HUES6 (cell line): ENCODE data around the gene PIGU.

ENCODE experiments used
- H3K27ac ChIP-seq: 2 replicates; pipeline ENCODE4 v1.7.0; 2013; ENCODE audit warnings: low read depth, mild to moderate bottlenecking, low read length, inconsistent platforms
- H3K27me3 ChIP-seq: 2 replicates; pipeline ENCODE4 v1.6.1; 2013; ENCODE audit warnings: low read length; ENCODE audit not compliant: control insufficient read depth, insufficient read depth
- H3K36me3 ChIP-seq: 2 replicates; pipeline ENCODE4 v1.6.1; 2013; ENCODE audit warnings: low read length; ENCODE audit not compliant: control insufficient read depth, insufficient read depth
- H3K4me1 ChIP-seq: 2 replicates; pipeline ENCODE4 v1.6.1; 2013; ENCODE audit warnings: low read length; ENCODE audit not compliant: control insufficient read depth, insufficient read depth
- H3K4me3 ChIP-seq: 2 replicates; pipeline ENCODE4 v1.5.1; 2013; ENCODE audit warnings: low read depth, low read length
- H3K9ac ChIP-seq: one replicate; pipeline ENCODE4 v1.6.1; 2013; ENCODE audit warnings: mild to moderate bottlenecking, low read length
- H3K9me3 ChIP-seq: 2 replicates; pipeline ENCODE4 v1.6.1; 2013; ENCODE audit warnings: low read depth, low read length; ENCODE audit not compliant: control insufficient read depth, insufficient read depth

PIGU gene

GRCh38 chr20:34651200-34651599 lies 25.7 kb downstream of the PIGU start:
- Histone ChIP-seq H3K36me3 (peaks cover 12% of the 10 kb centered on the region; the same call in 1 of the 2 replicates), H3K4me3 (no peak overlapping the region), H3K4me1 (no peaks in the 10 kb centered on the region), H3K9me3 (no peaks in the 10 kb centered on the region), H3K9ac (no peak overlapping the region), H3K27me3 (no peaks in the 10 kb centered on the region), H3K27ac (no peak overlapping the region)

- H3K9ac ChIP-seq = no peak overlapping the region
- H3K9me3 ChIP-seq = no peaks in the 10 kb centered on the region
- peaks cover 8% of the 10 kb centered on the region for H3K36me3 ChIP-seq
- no peak overlapping the region for H3K27ac ChIP-seq
- H3K4me1 ChIP-seq = no peaks in the 10 kb centered on the region
- no peaks in the 10 kb centered on the region for H3K27me3 ChIP-seq
- H3K4me3 ChIP-seq = no peak overlapping the region
These were observed 29.2 kb downstream of the PIGU start for GRCh38 chr20:34647737-34648136.

- Histone ChIP-seq H3K27ac (no peak overlapping the region), H3K9ac (no peak overlapping the region), H3K36me3 (no peaks in the 10 kb centered on the region; the same call in 1 of the 2 replicates), H3K9me3 (no peaks in the 10 kb centered on the region), H3K4me1 (no peaks in the 10 kb centered on the region), H3K4me3 (no peak overlapping the region), H3K27me3 (no peaks in the 10 kb centered on the region)
These were observed 31.9 kb downstream of the PIGU start for GRCh38 chr20:34644951-34645350.

- Histone ChIP-seq H3K9me3 (no peaks in the 10 kb centered on the region), H3K4me3 (no peak overlapping the region), H3K27me3 (no peaks in the 10 kb centered on the region), H3K4me1 (no peaks in the 10 kb centered on the region), H3K27ac (no peak overlapping the region), H3K36me3 (no peaks in the 10 kb centered on the region; the same call in 1 of the 2 replicates), H3K9ac (no peak overlapping the region)
These were observed 32.5 kb downstream of the PIGU start for GRCh38 chr20:34644345-34644744.

- no peaks in the 10 kb centered on the region for H3K27me3 ChIP-seq
- no peaks in the 10 kb centered on the region; the same call in 1 of the 2 replicates for H3K36me3 ChIP-seq
- H3K9ac ChIP-seq = no peak overlapping the region
- no peak overlapping the region for H3K4me3 ChIP-seq
- no peak overlapping the region for H3K27ac ChIP-seq
- no peaks in the 10 kb centered on the region for H3K4me1 ChIP-seq
- no peaks in the 10 kb centered on the region for H3K9me3 ChIP-seq
These were observed 33.0 kb downstream of the PIGU start for GRCh38 chr20:34643928-34644327.

GRCh38 chr20:34642009-34642408 lies 34.9 kb downstream of the PIGU start:
- Histone ChIP-seq H3K4me3 (no peak overlapping the region), H3K27me3 (no peaks in the 10 kb centered on the region), H3K9me3 (no peaks in the 10 kb centered on the region), H3K36me3 (peaks cover 18% of the 10 kb centered on the region), H3K4me1 (no peaks in the 10 kb centered on the region), H3K27ac (no peak overlapping the region), H3K9ac (no peak overlapping the region)

GRCh38 chr20:34639755-34640222 lies 37.1 kb downstream of the PIGU start:
- Histone ChIP-seq H3K4me1 (no peaks in the 10 kb centered on the region), H3K27ac (no peak overlapping the region), H3K36me3 (peaks cover 25% of the 10 kb centered on the region), H3K4me3 (no peak overlapping the region), H3K9me3 (no peaks in the 10 kb centered on the region), H3K9ac (no peak overlapping the region), H3K27me3 (no peaks in the 10 kb centered on the region)

GRCh38 chr20:34638532-34638931 lies 38.4 kb downstream of the PIGU start:
- no peak overlapping the region for H3K9ac ChIP-seq
- H3K27ac ChIP-seq = no peak overlapping the region
- H3K4me3 ChIP-seq = no peak overlapping the region
- no peaks in the 10 kb centered on the region for H3K27me3 ChIP-seq
- no peaks in the 10 kb centered on the region for H3K9me3 ChIP-seq
- H3K36me3 ChIP-seq = peaks cover 38% of the 10 kb centered on the region
- H3K4me1 ChIP-seq = no peaks in the 10 kb centered on the region

GRCh38 chr20:34638039-34638292 lies 38.9 kb downstream of the PIGU start:
- H3K9me3 ChIP-seq = no peaks in the 10 kb centered on the region
- H3K4me1 ChIP-seq = no peaks in the 10 kb centered on the region
- no peaks in the 10 kb centered on the region for H3K27me3 ChIP-seq
- no peak overlapping the region for H3K9ac ChIP-seq
- peaks cover 41% of the 10 kb centered on the region for H3K36me3 ChIP-seq
- no peak overlapping the region for H3K4me3 ChIP-seq
- no peak overlapping the region for H3K27ac ChIP-seq

GRCh38 chr20:34637245-34638038 lies 39.5 kb downstream of the PIGU start:
- Histone ChIP-seq H3K4me1 (no peaks in the 10 kb centered on the region), H3K9ac (no peak overlapping the region), H3K9me3 (no peaks in the 10 kb centered on the region), H3K36me3 (peaks cover 43% of the 10 kb centered on the region), H3K4me3 (no peak overlapping the region), H3K27ac (no peak overlapping the region), H3K27me3 (no peaks in the 10 kb centered on the region)

GRCh38 chr20:34636648-34637047 lies 40.2 kb downstream of the PIGU start:
- Histone ChIP-seq H3K9me3 (no peaks in the 10 kb centered on the region), H3K4me1 (no peaks in the 10 kb centered on the region), H3K27ac (no peak overlapping the region), H3K27me3 (no peaks in the 10 kb centered on the region), H3K9ac (no peak overlapping the region), H3K4me3 (no peak overlapping the region), H3K36me3 (peaks cover 43% of the 10 kb centered on the region)
